ENCODE data around the gene C19orf33. TPM values are rescaled to one million over a fixed set of nuclear protein-coding genes. Genes with fewer than 3 reads are reported as not detected.

Gene C19orf33
- total and polyA plus RNA-seq, 11 donors, result 3.5 to 73.1 (median 12.2) TPM; not detected in 1

GRCh38 chr19:38294090-38294489 is 10.0 kb upstream of the C19orf33 start:
- ATAC-seq, result no peak
- H3K36me3 ChIP-seq, result peaks cover 0 to 19% (median 0%) of the 10 kb centered on the region in 9 donors
- no peaks in the 10 kb centered on the region for H3K9me3 ChIP-seq
- no peak for TF ChIP-seq POLR2A (IDR thresholded peaks at IDR 0.05)
- TF ChIP-seq CTCF (IDR thresholded peaks at IDR 0.05), result no peak
- H3K27ac ChIP-seq, result no peak overlapping the region
- intact Hi-C loops (cut with DNase I), result no loop called here
- DNase-seq, result no peak
- 72 to 89% (median 81%) methylated on average over 8 of the region's 8 CpGs for WGBS, 4 donors
- peaks cover 0 to 1% (median 0%) of the 10 kb centered on the region in 12 donors for H3K4me1 ChIP-seq
- H3K27me3 ChIP-seq, result no peaks in the 10 kb centered on the region
- H3K4me3 ChIP-seq, result no peak overlapping the region

- Histone ChIP-seq H3K36me3 (no peaks in the 10 kb centered on the region), H3K27me3 (no peaks in the 10 kb centered on the region), H3K9me3 (no peaks in the 10 kb centered on the region), H3K4me3 (no peak overlapping the region), H3K4me1 (peaks cover 0 to 4% (median 0%) of the 10 kb centered on the region in 12 donors), H3K27ac (peak overlapping the region in 1 of 12 donors; percentile 54)
- ATAC-seq (peak in 2 of 4 donors; percentile 8 to 23), DNase-seq (peak in 1 of 5 donors; percentile 48)
- 47 to 56% (median 50%) methylated on average over 11 of the region's 11 CpGs for WGBS, 4 donors
- intact Hi-C loops (cut with DNase I), result no loop called here
- TF ChIP-seq CTCF (IDR thresholded peaks at IDR 0.05) (no peak), POLR2A (IDR thresholded peaks at IDR 0.05) (no peak)
Observed at GRCh38 chr19:38298821-38299680, 5.0 kb upstream of the C19orf33 start.

GRCh38 chr19:38304352-38304865 is 358 bp downstream of the C19orf33 start:
- Histone ChIP-seq H3K27ac (peak overlapping the region in 9 of 12 donors; percentile 1 to 89 (median 52)), H3K27me3 (no peaks in the 10 kb centered on the region), H3K9me3 (no peaks in the 10 kb centered on the region), H3K4me3 (peak overlapping the region in 9 of 12 donors; percentile 6 to 41 (median 30)), H3K4me1 (peaks cover 0 to 7% (median 0%) of the 10 kb centered on the region in 12 donors), H3K36me3 (peaks cover 0 to 44% (median 28%) of the 10 kb centered on the region in 9 donors)
- 73 to 79% (median 76%) methylated on average over 8 to 27 of the region's 27 CpGs for WGBS, 4 donors
- ATAC-seq (peak in 2 of 4 donors; percentile 4 to 5), DNase-seq (no peak)
- intact Hi-C loops (cut with DNase I), result no loop called here
- TF ChIP-seq CTCF (IDR thresholded peaks at IDR 0.05) (no peak), POLR2A (IDR thresholded peaks at IDR 0.05) (no peak)

GRCh38 chr19:38304866-38305429 is 897 bp downstream of the C19orf33 start:
- H3K36me3 ChIP-seq, result peaks cover 0 to 48% (median 29%) of the 10 kb centered on the region in 9 donors
- TF ChIP-seq CTCF (IDR thresholded peaks at IDR 0.05) (no peak), POLR2A (IDR thresholded peaks at IDR 0.05) (peak in 1 of 2 donors; percentile 47)
- peak; percentile 43 to 80 (median 72) for DNase-seq
- peaks cover 0 to 7% (median 0%) of the 10 kb centered on the region in 12 donors for H3K4me1 ChIP-seq
- intact Hi-C loops (cut with DNase I), result no loop called here
- H3K27ac ChIP-seq, result peak overlapping the region in 8 of 12 donors; percentile 9 to 89 (median 56)
- H3K4me3 ChIP-seq, result peak overlapping the region in 10 of 12 donors; percentile 7 to 41 (median 30)
- H3K27me3 ChIP-seq, result no peaks in the 10 kb centered on the region
- ATAC-seq, result peak; percentile 68 to 80 (median 74)
- H3K9me3 ChIP-seq, result no peaks in the 10 kb centered on the region
- WGBS, 4 donors, result 62 to 79% (median 68%) methylated on average over 12 to 29 of the region's 29 CpGs

All from heart left ventricle (tissue), 16 donors.